ENCODE data around the gene RNF44.

GRCh38 chr5:176491901-176492300, 45.3 kb downstream of the RNF44 start:
- no peak for TF ChIP-seq CTCF (conservative IDR thresholded peaks at IDR 0.05)
- TF ChIP-seq ZFX (IDR thresholded peaks at IDR 0.05): no peak
